GM23248 (cell line): ENCODE data around the gene GDF10.

Experiments
- EZH2 ChIP-seq: fragments of 200-600 bp; sonication (generic); IDR thresholded peaks from 2 replicates; pipeline ENCODE4 v1.6.1; 2018; ENCODE audit warnings: antibody characterized with exemption, mild to moderate bottlenecking; ENCODE audit not compliant: insufficient read depth, poor library complexity, severe bottlenecking
- EZH2phosphoT487 ChIP-seq: fragments of 200-600 bp; sonication (generic); IDR thresholded peaks from 2 replicates; pipeline ENCODE4 v1.6.1; 2018; ENCODE audit warnings: antibody characterized with exemption, moderate library complexity, mild to moderate bottlenecking, low read depth; ENCODE audit not compliant: insufficient read depth

DNA sequence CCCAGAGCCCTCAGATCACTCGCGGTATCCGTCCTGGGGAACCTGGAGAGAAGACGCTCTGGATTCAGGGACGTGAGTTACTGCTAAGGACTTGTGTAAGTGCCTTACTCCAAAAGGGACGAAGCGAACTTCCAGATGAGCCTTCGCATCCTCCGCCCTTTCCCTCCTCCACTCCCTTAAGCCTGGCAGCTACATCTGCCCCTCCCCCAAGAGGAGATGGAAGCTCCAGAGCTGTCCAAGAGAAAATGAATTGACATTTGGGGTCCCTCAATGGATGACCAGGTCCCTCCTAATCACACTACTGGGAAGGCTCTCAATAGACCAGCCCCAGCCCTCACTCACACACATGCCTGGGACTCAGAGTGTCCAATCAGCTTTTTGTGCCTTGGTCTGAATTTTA is 31.3 kb upstream of the GDF10 start:
- TF ChIP-seq EZH2 (no peak), EZH2phosphoT487 (no peak)
